OCI-LY3 (cell line): ENCODE measurements around the gene LILRB4.

Experiments used
- EZH2phosphoT487 ChIP-seq: fragments of 200-600 bp; shearing (Covaris generic); IDR thresholded peaks from 2 replicates; pipeline ENCODE4 v1.6.1; 2018; ENCODE audit warnings: antibody characterized with exemption, mixed run types, low read depth
- TF ChIP-seq, protein P1 (sequence below): fragments of 200-600, 300-600 bp; sonication (generic); IDR thresholded peaks from 2 replicates; pipeline ENCODE4 v1.5.1; 2014; ENCODE audit warnings: antibody characterized with exemption, low read length, low read depth

DNA sequence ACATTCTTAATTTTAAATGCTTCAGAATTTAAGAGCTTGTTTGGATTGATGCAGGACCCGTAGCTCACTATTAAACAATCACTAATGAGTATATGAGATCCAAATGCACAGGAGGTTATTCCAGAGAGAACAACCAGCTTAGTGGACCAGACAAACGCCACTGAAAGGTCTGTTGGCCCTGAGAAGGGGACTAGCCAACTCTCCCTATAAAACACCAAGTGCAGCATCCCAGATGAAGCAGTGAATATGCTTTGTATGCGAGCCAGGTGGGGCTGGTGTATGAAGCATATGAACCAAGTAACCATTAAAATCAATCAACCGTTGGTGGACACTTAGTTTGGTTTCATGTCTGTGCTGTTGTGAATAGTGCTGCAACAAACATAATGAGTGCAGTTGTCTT lies 42.3 kb upstream of the LILRB4 start:
- TF ChIP-seq, protein P1, sequence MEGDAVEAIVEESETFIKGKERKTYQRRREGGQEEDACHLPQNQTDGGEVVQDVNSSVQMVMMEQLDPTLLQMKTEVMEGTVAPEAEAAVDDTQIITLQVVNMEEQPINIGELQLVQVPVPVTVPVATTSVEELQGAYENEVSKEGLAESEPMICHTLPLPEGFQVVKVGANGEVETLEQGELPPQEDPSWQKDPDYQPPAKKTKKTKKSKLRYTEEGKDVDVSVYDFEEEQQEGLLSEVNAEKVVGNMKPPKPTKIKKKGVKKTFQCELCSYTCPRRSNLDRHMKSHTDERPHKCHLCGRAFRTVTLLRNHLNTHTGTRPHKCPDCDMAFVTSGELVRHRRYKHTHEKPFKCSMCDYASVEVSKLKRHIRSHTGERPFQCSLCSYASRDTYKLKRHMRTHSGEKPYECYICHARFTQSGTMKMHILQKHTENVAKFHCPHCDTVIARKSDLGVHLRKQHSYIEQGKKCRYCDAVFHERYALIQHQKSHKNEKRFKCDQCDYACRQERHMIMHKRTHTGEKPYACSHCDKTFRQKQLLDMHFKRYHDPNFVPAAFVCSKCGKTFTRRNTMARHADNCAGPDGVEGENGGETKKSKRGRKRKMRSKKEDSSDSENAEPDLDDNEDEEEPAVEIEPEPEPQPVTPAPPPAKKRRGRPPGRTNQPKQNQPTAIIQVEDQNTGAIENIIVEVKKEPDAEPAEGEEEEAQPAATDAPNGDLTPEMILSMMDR, result no peak
- TF ChIP-seq EZH2phosphoT487, result no peak
